ENCODE measurements around the gene POLRMT. TPM values are rescaled to one million over a fixed set of nuclear protein-coding genes. Genes with fewer than 3 reads are reported as not detected.

Gene POLRMT
- total RNA-seq, 1 donor from 2014 or later: 29.0 TPM

DNA sequence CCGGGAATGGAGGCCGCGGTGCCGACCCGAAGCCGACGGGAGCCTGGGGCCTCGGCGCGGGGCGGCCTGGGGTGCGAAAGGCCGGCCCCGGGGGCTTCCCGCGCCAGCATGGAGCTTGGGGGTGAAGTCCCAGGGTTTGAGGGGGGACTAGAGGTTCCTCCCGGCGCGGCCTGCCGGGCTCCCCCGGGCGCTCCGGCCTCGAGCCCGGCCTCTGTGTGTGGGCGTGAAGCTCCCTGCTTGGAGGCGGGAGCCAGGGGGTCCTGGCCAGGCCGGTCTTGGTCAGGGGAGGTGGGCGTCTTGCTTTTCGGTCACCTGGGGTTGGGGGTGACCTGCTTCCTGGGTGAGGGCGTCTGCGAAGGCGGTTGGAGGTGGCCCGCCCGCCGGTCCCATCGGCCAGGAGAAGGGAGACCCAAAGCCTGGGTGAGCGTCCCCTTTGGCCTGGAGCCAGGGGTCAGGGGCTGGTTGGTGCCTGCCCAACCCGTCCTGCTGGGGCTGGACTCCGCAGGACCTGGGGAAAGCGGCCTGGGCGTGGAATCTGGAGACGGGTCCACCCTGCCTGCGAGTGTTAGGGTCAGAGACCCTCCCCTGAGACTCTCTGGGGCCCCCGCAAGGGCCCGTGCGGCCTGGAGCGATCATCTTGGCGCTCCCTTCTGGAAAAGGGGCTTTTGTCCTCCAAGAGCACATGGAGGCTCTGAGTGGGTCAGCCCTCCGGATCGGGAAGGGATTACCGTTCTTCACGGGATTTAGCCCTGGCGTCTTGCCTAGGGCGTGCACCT lies 60.4 kb downstream of the POLRMT start:
- Histone ChIP-seq H3K4me3 (ENCODE audit: low read depth, low read length) (peak overlapping the region; percentile 90), H3K36me3 (ENCODE audit: control insufficient read depth, insufficient read depth, low read length) (peaks cover 9% of the 10 kb centered on the region), H3K27me3 (ENCODE audit: control insufficient read depth, insufficient read depth, low read length) (no peaks in the 10 kb centered on the region)
- DNase-seq (ENCODE audit: low read depth): peak; percentile 35
- TF ChIP-seq, protein P1, sequence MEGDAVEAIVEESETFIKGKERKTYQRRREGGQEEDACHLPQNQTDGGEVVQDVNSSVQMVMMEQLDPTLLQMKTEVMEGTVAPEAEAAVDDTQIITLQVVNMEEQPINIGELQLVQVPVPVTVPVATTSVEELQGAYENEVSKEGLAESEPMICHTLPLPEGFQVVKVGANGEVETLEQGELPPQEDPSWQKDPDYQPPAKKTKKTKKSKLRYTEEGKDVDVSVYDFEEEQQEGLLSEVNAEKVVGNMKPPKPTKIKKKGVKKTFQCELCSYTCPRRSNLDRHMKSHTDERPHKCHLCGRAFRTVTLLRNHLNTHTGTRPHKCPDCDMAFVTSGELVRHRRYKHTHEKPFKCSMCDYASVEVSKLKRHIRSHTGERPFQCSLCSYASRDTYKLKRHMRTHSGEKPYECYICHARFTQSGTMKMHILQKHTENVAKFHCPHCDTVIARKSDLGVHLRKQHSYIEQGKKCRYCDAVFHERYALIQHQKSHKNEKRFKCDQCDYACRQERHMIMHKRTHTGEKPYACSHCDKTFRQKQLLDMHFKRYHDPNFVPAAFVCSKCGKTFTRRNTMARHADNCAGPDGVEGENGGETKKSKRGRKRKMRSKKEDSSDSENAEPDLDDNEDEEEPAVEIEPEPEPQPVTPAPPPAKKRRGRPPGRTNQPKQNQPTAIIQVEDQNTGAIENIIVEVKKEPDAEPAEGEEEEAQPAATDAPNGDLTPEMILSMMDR (IDR thresholded peaks at IDR 0.05; ENCODE audit: insufficient read depth, low read length, severe bottlenecking): no peak
- FAIRE-seq: no peak

DNA sequence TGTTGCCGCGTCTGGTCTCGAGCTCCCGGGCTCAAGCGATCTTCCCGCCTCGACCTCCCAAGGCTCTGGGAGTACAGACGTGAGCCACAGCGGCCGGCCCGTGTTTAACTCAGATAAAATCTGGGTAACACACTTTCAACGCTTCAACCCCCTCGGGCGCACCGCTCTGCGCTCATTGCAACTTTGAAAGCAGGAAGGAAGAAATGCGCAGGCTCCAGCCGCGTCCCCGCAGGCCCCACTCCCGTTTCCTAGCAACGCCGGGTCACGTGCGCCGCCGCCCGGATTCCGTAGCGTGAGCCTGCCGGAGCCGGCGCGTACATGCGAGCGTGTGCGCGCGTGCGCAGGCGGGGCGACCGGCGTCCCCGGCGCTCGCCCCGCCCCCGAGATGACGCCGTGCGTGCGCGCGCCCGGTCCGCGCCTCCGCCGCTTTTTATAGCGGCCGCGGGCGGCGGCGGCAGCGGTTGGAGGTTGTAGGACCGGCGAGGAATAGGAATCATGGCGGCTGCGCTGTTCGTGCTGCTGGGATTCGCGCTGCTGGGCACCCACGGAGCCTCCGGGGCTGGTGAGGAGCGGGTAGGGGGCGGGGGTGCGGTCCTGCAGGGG lies 61.1 kb downstream of the POLRMT start, which contains the start of gene BSG:
BSG (plus strand) TSS at position 457 of the 603 bp plus-strand sequence; CDS start at position 496, 39 bp downstream.
- Histone ChIP-seq H3K27me3 (ENCODE audit: control insufficient read depth, insufficient read depth, low read length) (no peaks in the 10 kb centered on the region), H3K36me3 (ENCODE audit: control insufficient read depth, insufficient read depth, low read length) (peaks cover 5% of the 10 kb centered on the region), H3K4me3 (ENCODE audit: low read depth, low read length) (peak within 1 kb of the TSS; percentile 90)
- no peak for FAIRE-seq
- DNase-seq (ENCODE audit: low read depth): peak; percentile 90
- TF ChIP-seq, protein P1 (IDR thresholded peaks at IDR 0.05; ENCODE audit: insufficient read depth, low read length, severe bottlenecking): no peak

DNA sequence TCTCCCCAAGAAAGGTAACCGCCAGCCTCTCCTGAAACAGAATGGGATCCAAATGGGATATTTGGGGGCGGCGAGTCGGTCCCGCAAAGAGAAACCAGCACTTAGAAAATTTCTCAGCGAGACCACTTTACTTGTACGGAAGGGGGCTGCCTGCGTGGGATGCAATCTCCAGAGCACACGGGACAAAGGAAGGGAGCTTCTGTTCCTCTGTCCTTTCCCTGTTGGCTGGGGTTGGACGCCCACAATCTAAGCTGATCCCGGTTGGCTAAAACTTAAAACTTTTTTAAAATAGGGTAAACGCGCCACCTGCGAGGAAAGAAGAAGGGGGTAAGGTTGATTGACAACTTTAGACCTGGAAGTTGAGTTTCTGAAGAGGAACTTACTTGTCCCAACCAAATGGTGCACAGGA lies 61.8 kb downstream of the POLRMT start:
- peak overlapping the region; percentile 46 for H3K4me3 ChIP-seq (ENCODE audit: low read depth, low read length)
- no peaks in the 10 kb centered on the region for H3K27me3 ChIP-seq (ENCODE audit: control insufficient read depth, insufficient read depth, low read length)
- TF ChIP-seq, protein P1 (IDR thresholded peaks at IDR 0.05; ENCODE audit: insufficient read depth, low read length, severe bottlenecking): no peak
- DNase-seq (ENCODE audit: low read depth): peak; percentile 35
- peaks cover 2% of the 10 kb centered on the region for H3K36me3 ChIP-seq (ENCODE audit: control insufficient read depth, insufficient read depth, low read length)
- FAIRE-seq: no peak

DNA sequence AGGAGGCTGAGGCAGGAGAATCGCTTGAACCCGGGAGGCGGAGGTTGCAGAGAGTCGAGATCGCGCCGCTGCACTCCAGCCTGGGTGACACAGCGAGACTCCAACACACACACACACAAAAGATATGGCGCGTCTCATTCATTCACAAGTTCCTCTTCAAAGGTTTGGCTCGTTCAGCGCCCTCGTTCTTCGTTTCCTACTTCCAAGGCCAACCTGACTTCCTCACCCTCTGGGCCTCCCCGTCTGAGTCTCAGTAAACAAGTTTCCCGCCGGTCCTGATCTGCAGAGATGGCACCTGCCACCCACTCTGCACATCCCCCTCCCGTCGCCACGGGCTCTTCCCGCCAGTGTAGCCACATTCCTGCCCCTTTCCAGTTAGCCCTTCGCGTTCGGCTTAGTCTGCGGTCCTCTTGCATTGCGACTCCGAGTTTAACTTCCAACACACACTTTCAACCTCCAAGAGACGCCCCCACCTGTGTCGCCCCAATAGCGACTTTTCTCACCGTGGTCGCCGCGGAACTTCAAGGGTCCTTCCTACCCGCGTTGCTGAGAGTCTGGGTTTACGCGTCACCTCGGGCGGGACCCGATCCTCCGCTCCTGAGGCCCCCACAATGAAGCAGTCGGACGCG lies 62.3 kb downstream of the POLRMT start:
- DNase-seq (ENCODE audit: low read depth): peak; percentile 33

DNA sequence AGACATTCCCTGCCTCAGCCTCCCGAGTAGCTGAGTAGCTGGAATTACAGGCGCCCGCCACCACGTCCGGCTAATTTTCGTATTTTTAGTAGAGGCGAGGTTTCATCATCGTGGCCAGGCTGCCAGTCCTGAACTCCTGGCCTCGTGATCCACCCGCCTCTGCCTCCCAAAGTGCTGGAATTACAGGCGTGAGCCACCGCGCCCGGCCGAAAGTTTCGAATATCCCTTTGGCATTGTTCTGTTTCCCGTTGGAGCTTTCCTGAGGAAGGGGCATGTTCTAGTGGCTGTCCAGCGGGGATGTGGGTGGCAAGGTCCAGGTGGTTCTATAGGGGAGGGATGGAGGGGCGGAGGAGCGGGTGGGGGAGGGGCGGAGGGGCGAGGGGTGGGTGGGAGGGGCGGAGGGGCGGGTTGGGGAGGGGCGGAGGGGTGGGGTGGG lies 63.1 kb downstream of the POLRMT start:
- TF ChIP-seq, protein P1 (IDR thresholded peaks at IDR 0.05; ENCODE audit: insufficient read depth, low read length, severe bottlenecking): no peak
- H3K36me3 ChIP-seq (ENCODE audit: control insufficient read depth, insufficient read depth, low read length): peaks cover 2% of the 10 kb centered on the region
- no peaks in the 10 kb centered on the region for H3K27me3 ChIP-seq (ENCODE audit: control insufficient read depth, insufficient read depth, low read length)
- no peak overlapping the region for H3K4me3 ChIP-seq (ENCODE audit: low read depth, low read length)
- no peak for DNase-seq (ENCODE audit: low read depth)
- no peak for FAIRE-seq

More for the DNA sequence above, 62.3 kb downstream of the POLRMT start:
- no peak for FAIRE-seq
- Histone ChIP-seq H3K27me3 (ENCODE audit: control insufficient read depth, insufficient read depth, low read length) (no peaks in the 10 kb centered on the region), H3K4me3 (ENCODE audit: low read depth, low read length) (peak overlapping the region; percentile 46), H3K36me3 (ENCODE audit: control insufficient read depth, insufficient read depth, low read length) (peaks cover 2% of the 10 kb centered on the region)
- TF ChIP-seq, protein P1 (IDR thresholded peaks at IDR 0.05; ENCODE audit: insufficient read depth, low read length, severe bottlenecking): no peak
